ENCODE measurements around the gene DLGAP1.
"Not testable (repeated sequence)": the region's sequence is repeated elsewhere in the genome, so short reads cannot be mapped to it uniquely, and the experiment has no call there.

The DLGAP1 gene

DNA sequence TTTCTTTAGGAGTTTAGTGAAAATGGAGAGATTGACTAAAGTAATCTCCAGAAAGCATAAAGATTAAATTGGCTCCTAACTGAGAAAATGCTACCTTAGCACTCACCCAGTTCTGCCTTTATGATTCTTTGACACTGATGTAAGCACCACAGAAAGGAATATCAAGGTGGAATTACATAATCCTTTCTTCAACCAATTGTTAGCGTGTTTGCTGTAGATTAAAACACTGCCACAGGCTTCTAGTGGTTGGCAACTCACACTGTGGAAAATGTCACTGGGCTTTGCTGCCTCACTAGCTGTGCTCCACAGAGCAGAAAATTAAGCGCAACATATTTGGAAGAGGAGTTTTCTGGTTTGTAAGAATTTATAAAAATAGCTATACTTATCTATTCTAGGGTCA, 104.1 kb downstream of the DLGAP1 start:
- Histone ChIP-seq H3K36me3 (ENCODE audit: low read depth) (no peaks in the 10 kb centered on the region), H3K4me3 (ENCODE audit: severe bottlenecking) (no peak overlapping the region), H3K4me1 (ENCODE audit: insufficient read depth, poor library complexity, severe bottlenecking) (no peaks in the 10 kb centered on the region), H3K27me3 (ENCODE audit: insufficient read depth, poor library complexity, severe bottlenecking) (peaks cover 10% of the 10 kb centered on the region), H3K9me3 (ENCODE audit: severe bottlenecking) (peaks cover 2% of the 10 kb centered on the region), H3K27ac (ENCODE audit: poor library complexity, severe bottlenecking) (no peak overlapping the region)
- TF ChIP-seq, protein P1, sequence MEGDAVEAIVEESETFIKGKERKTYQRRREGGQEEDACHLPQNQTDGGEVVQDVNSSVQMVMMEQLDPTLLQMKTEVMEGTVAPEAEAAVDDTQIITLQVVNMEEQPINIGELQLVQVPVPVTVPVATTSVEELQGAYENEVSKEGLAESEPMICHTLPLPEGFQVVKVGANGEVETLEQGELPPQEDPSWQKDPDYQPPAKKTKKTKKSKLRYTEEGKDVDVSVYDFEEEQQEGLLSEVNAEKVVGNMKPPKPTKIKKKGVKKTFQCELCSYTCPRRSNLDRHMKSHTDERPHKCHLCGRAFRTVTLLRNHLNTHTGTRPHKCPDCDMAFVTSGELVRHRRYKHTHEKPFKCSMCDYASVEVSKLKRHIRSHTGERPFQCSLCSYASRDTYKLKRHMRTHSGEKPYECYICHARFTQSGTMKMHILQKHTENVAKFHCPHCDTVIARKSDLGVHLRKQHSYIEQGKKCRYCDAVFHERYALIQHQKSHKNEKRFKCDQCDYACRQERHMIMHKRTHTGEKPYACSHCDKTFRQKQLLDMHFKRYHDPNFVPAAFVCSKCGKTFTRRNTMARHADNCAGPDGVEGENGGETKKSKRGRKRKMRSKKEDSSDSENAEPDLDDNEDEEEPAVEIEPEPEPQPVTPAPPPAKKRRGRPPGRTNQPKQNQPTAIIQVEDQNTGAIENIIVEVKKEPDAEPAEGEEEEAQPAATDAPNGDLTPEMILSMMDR (IDR thresholded peaks at IDR 0.05; ENCODE audit: poor library complexity, severe bottlenecking) = no peak
- no peak for DNase-seq (ENCODE audit: low spot score)
- ATAC-seq (ENCODE audit: low read depth) = no peak

GRCh38 chr18:4335386-4335785, 119.7 kb downstream of the DLGAP1 start:
- Histone ChIP-seq H3K27ac (ENCODE audit: poor library complexity, severe bottlenecking) (no peak overlapping the region), H3K4me1 (ENCODE audit: insufficient read depth, poor library complexity, severe bottlenecking) (no peaks in the 10 kb centered on the region), H3K27me3 (ENCODE audit: insufficient read depth, poor library complexity, severe bottlenecking) (no peaks in the 10 kb centered on the region), H3K36me3 (ENCODE audit: low read depth) (no peaks in the 10 kb centered on the region), H3K4me3 (ENCODE audit: severe bottlenecking) (no peak overlapping the region), H3K9me3 (ENCODE audit: severe bottlenecking) (no peaks in the 10 kb centered on the region)
- no peak for DNase-seq (ENCODE audit: low spot score)
- TF ChIP-seq, protein P1 (IDR thresholded peaks at IDR 0.05; ENCODE audit: poor library complexity, severe bottlenecking) = no peak
- ATAC-seq (ENCODE audit: low read depth) = no peak

DNA sequence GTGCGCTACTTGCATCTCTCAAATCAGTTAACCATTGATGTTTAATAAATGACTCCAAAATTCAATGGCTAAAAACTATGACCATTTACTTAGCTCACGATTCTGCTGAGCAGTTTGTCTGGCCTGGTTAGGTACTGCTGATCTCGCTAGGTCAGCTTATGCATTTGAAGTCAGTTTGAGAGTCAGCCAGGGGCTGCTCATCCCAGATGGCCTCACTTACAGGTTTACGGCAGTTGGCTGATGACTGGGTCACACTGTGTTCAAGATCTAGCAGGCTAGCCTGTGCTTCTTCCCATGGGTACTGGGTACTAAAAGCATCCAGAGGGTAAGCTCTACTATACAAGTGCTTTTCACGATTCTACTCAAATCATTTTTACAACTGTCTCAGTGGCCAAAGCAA, 122.1 kb downstream of the DLGAP1 start:
- Histone ChIP-seq H3K4me3 (ENCODE audit: severe bottlenecking) (no peak overlapping the region), H3K27ac (ENCODE audit: poor library complexity, severe bottlenecking) (no peak overlapping the region), H3K36me3 (ENCODE audit: low read depth) (no peaks in the 10 kb centered on the region), H3K27me3 (ENCODE audit: insufficient read depth, poor library complexity, severe bottlenecking) (no peaks in the 10 kb centered on the region), H3K4me1 (ENCODE audit: insufficient read depth, poor library complexity, severe bottlenecking) (no peaks in the 10 kb centered on the region), H3K9me3 (ENCODE audit: severe bottlenecking) (no peaks in the 10 kb centered on the region)
- TF ChIP-seq, protein P1 (IDR thresholded peaks at IDR 0.05; ENCODE audit: poor library complexity, severe bottlenecking) = no peak
- DNase-seq (ENCODE audit: low spot score) (no peak), ATAC-seq (ENCODE audit: low read depth) (no peak)

GRCh38 chr18:4319738-4320677, 135.1 kb downstream of the DLGAP1 start:
- H3K4me1 ChIP-seq (ENCODE audit: insufficient read depth, poor library complexity, severe bottlenecking) = no peaks in the 10 kb centered on the region
- H3K9me3 ChIP-seq (ENCODE audit: severe bottlenecking) = no peaks in the 10 kb centered on the region
- no peak overlapping the region for H3K4me3 ChIP-seq (ENCODE audit: severe bottlenecking)
- no peak overlapping the region for H3K27ac ChIP-seq (ENCODE audit: poor library complexity, severe bottlenecking)
- no peaks in the 10 kb centered on the region for H3K36me3 ChIP-seq (ENCODE audit: low read depth)
- no peak for DNase-seq (ENCODE audit: low spot score)
- no peak for ATAC-seq (ENCODE audit: low read depth)
- TF ChIP-seq, protein P1 (IDR thresholded peaks at IDR 0.05; ENCODE audit: poor library complexity, severe bottlenecking) = no peak
- peaks cover 7% of the 10 kb centered on the region for H3K27me3 ChIP-seq (ENCODE audit: insufficient read depth, poor library complexity, severe bottlenecking)

DNA sequence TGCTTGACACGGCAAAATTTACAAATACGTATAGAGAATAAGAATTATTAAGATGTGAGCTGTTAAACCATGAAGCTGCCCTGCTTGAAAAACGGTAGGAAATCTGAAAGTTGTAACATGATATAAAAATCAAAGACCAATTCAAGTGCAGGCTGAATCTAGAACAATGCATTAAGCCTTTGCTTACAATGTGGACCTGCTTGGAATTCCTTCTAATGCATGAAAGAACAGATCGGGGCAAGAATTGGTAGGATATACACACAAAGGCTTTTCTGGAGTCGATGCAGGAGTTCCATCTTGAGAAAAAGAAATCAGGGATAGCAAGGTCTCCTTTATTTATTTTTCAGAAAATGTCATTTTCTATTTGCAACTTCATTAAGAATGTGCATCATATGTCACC, 136.8 kb downstream of the DLGAP1 start:
- DNase-seq (ENCODE audit: low spot score) (no peak), ATAC-seq (ENCODE audit: low read depth) (no peak)
- Histone ChIP-seq H3K4me1 (ENCODE audit: insufficient read depth, poor library complexity, severe bottlenecking) (no peaks in the 10 kb centered on the region), H3K9me3 (ENCODE audit: severe bottlenecking) (no peaks in the 10 kb centered on the region), H3K4me3 (ENCODE audit: severe bottlenecking) (no peak overlapping the region), H3K27ac (ENCODE audit: poor library complexity, severe bottlenecking) (no peak overlapping the region), H3K27me3 (ENCODE audit: insufficient read depth, poor library complexity, severe bottlenecking) (peaks cover 7% of the 10 kb centered on the region), H3K36me3 (ENCODE audit: low read depth) (no peaks in the 10 kb centered on the region)
- TF ChIP-seq, protein P1 (IDR thresholded peaks at IDR 0.05; ENCODE audit: poor library complexity, severe bottlenecking) = no peak

- H3K9me3 ChIP-seq (ENCODE audit: severe bottlenecking); H3K4me1 ChIP-seq (ENCODE audit: insufficient read depth, poor library complexity, severe bottlenecking); H3K27ac ChIP-seq (ENCODE audit: poor library complexity, severe bottlenecking); H3K4me3 ChIP-seq (ENCODE audit: severe bottlenecking); H3K27me3 ChIP-seq (ENCODE audit: insufficient read depth, poor library complexity, severe bottlenecking); H3K36me3 ChIP-seq (ENCODE audit: low read depth); ATAC-seq (ENCODE audit: low read depth); DNase-seq (ENCODE audit: low spot score): not testable (repeated sequence)
Observed at GRCh38 chr18:4311945-4312344, 143.2 kb downstream of the DLGAP1 start.

All from RWPE2 (cell line).